GM23338 (cell line): Measurements from ENCODE around the gene GAP43.

Experiments
- CREB1 ChIP-seq: fragments of 250-450 bp; sonication (Bioruptor Pico); IDR thresholded peaks from 2 replicates; pipeline ENCODE4 v1.5.0; 2020; ENCODE audit warnings: low read depth, mild to moderate bottlenecking, moderate library complexity
- EZH2 ChIP-seq: fragments of 200-600 bp; sonication (generic); IDR thresholded peaks from one replicate; pipeline ENCODE4 v1.8.0; 2017; ENCODE audit warnings: antibody characterized with exemption, mild to moderate bottlenecking, low read depth; ENCODE audit not compliant: unreplicated experiment
- EZH2phosphoT487 ChIP-seq: fragments of 200-600 bp; sonication (generic); IDR thresholded peaks from one replicate; pipeline ENCODE4 v1.8.1; 2018; ENCODE audit warnings: antibody characterized with exemption; ENCODE audit not compliant: unreplicated experiment
- JUNB ChIP-seq: IDR thresholded peaks from one replicate; pipeline ENCODE4 v1.6.1; 2016; ENCODE audit warnings: antibody characterized with exemption; ENCODE audit not compliant: unreplicated experiment
- POLR2AphosphoS5 ChIP-seq: IDR thresholded peaks from 2 replicates; pipeline ENCODE4 v1.6.1; 2016; ENCODE audit warnings: antibody characterized with exemption, low read depth
- STAT1 ChIP-seq: IDR thresholded peaks from one replicate; pipeline ENCODE4 v1.6.1; 2016; ENCODE audit warnings: antibody characterized with exemption; ENCODE audit not compliant: unreplicated experiment
- ZNF331 ChIP-seq: fragments of 250-450 bp; sonication (Bioruptor Pico); IDR thresholded peaks from 2 replicates; pipeline ENCODE4 v1.5.0; 2020; ENCODE audit warnings: low read depth, mild to moderate bottlenecking, moderate library complexity
- TF ChIP-seq, protein P1 (sequence below), 2 experiments: fragments of 200-600 bp in 1 of 2; sonication (generic) in 1 of 2; conservative IDR thresholded peaks; 2 replicates each; pipeline versions ENCODE4 v1.5.1 to v1.6.1; 2016 to 2017; ENCODE audit warnings: antibody characterized with exemption in 2 of 2, low read depth in 2 of 2, mild to moderate bottlenecking in 2 of 2, moderate library complexity in 1 of 2
- TF ChIP-seq, protein P2 (sequence below): IDR thresholded peaks from one replicate; pipeline ENCODE4 v1.6.1; 2018; ENCODE audit warnings: antibody characterized with exemption; ENCODE audit not compliant: unreplicated experiment
- TF ChIP-seq, protein P3 (sequence below): IDR thresholded peaks from 2 replicates; pipeline ENCODE4 v1.6.1; 2016; ENCODE audit warnings: antibody characterized with exemption

DNA sequence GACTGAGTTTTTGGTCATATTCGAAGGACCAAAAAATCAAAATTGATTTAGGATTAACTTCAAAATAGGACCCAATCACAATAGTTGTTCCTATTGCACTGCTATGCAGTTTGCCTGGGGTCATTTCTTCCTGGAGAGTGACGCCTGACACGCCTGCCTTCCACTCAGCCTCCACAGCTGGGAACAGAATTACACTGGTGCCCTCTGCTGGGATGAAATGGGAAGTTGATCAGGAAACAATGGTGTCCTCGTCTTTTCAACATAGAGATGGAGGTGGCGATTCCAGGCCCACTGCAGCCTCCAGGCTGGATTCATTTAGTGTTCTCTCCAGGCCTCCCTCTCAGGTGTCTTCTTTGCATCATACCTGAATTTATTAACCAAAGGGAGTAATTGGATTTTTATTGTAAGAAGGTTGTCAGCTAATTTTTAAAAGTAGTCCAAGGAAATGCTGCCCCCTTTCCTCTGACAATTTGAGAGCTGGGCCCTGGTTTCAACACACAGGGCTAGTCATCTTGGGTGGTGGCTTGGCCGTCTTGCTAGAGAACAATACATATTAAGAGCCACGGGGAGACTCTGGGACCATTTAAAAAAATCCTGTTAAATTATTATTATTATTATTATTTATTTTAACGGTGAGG lies 69.7 kb downstream of the GAP43 start:
- TF ChIP-seq, protein P1, sequence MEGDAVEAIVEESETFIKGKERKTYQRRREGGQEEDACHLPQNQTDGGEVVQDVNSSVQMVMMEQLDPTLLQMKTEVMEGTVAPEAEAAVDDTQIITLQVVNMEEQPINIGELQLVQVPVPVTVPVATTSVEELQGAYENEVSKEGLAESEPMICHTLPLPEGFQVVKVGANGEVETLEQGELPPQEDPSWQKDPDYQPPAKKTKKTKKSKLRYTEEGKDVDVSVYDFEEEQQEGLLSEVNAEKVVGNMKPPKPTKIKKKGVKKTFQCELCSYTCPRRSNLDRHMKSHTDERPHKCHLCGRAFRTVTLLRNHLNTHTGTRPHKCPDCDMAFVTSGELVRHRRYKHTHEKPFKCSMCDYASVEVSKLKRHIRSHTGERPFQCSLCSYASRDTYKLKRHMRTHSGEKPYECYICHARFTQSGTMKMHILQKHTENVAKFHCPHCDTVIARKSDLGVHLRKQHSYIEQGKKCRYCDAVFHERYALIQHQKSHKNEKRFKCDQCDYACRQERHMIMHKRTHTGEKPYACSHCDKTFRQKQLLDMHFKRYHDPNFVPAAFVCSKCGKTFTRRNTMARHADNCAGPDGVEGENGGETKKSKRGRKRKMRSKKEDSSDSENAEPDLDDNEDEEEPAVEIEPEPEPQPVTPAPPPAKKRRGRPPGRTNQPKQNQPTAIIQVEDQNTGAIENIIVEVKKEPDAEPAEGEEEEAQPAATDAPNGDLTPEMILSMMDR (conservative IDR thresholded peaks at IDR 0.05; ENCODE audit: low read depth in 2 of 2): peak; percentile 86 to 97
- TF ChIP-seq EZH2phosphoT487 (no peak), EZH2 (no peak), POLR2AphosphoS5 (no peak), CREB1 (CRISPR knock-in tag) (no peak), JUNB (no peak), ZNF331 (CRISPR knock-in tag) (no peak), STAT1 (no peak)
- TF ChIP-seq, protein P2, sequence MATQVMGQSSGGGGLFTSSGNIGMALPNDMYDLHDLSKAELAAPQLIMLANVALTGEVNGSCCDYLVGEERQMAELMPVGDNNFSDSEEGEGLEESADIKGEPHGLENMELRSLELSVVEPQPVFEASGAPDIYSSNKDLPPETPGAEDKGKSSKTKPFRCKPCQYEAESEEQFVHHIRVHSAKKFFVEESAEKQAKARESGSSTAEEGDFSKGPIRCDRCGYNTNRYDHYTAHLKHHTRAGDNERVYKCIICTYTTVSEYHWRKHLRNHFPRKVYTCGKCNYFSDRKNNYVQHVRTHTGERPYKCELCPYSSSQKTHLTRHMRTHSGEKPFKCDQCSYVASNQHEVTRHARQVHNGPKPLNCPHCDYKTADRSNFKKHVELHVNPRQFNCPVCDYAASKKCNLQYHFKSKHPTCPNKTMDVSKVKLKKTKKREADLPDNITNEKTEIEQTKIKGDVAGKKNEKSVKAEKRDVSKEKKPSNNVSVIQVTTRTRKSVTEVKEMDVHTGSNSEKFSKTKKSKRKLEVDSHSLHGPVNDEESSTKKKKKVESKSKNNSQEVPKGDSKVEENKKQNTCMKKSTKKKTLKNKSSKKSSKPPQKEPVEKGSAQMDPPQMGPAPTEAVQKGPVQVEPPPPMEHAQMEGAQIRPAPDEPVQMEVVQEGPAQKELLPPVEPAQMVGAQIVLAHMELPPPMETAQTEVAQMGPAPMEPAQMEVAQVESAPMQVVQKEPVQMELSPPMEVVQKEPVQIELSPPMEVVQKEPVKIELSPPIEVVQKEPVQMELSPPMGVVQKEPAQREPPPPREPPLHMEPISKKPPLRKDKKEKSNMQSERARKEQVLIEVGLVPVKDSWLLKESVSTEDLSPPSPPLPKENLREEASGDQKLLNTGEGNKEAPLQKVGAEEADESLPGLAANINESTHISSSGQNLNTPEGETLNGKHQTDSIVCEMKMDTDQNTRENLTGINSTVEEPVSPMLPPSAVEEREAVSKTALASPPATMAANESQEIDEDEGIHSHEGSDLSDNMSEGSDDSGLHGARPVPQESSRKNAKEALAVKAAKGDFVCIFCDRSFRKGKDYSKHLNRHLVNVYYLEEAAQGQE: no peak
- TF ChIP-seq, protein P3, sequence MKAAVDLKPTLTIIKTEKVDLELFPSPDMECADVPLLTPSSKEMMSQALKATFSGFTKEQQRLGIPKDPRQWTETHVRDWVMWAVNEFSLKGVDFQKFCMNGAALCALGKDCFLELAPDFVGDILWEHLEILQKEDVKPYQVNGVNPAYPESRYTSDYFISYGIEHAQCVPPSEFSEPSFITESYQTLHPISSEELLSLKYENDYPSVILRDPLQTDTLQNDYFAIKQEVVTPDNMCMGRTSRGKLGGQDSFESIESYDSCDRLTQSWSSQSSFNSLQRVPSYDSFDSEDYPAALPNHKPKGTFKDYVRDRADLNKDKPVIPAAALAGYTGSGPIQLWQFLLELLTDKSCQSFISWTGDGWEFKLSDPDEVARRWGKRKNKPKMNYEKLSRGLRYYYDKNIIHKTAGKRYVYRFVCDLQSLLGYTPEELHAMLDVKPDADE: no peak
